H1 (cell line): ENCODE measurements around the gene SLC47A2. TPM values are rescaled to one million over a fixed set of nuclear protein-coding genes. Genes with fewer than 3 reads are reported as not detected.

Experiments
- CTCF ChIA-PET: fragments of 300-600 bp; sonication (Branson Sonifier 250); formaldehyde crosslinking; loops from one replicate; lab custom pipeline; 2021; ENCODE audit not compliant: partially characterized antibody; lab: Charles Lee
- POLR2A ChIA-PET: fragments of 300-600 bp; sonication (Branson Sonifier 250); formaldehyde crosslinking; loops from one replicate; lab custom pipeline; 2021; ENCODE audit warnings: inconsistent platforms; ENCODE audit not compliant: partially characterized antibody; lab: Charles Lee
- DNase-seq, 2 experiments: peaks; one replicate each; pipeline versions ENCODE4 v3.0.0 to v3.0.0-alpha.2; 2010 to 2022; ENCODE audit warnings: low spot score in 2 of 2, low read depth in 1 of 2, mixed read lengths in 1 of 2
- FAIRE-seq: peaks from 2 replicates; lab custom pipeline; 2011; peaks lifted over from hg19 to GRCh38; lab: Jason Lieb, UNC
- H2AFZ ChIP-seq: 2 replicates; pipeline ENCODE4 v1.8.1; 2012; ENCODE audit warnings: low read length, inconsistent platforms
- H2AK5ac ChIP-seq: 2 replicates; pipeline ENCODE4 v1.6.1; 2013; ENCODE audit warnings: low read depth, low read length
- H2BK120ac ChIP-seq: replicated peaks from 2 replicates; pipeline ENCODE3; 2013; ENCODE audit warnings: low read depth, low read length, inconsistent platforms
- H2BK12ac ChIP-seq: 2 replicates; pipeline ENCODE4 v1.6.1; 2013; ENCODE audit warnings: low read depth, low read length
- H2BK15ac ChIP-seq: 2 replicates; pipeline ENCODE4 v1.6.1; 2013; ENCODE audit warnings: low read length
- H2BK20ac ChIP-seq: 2 replicates; pipeline ENCODE4 v1.6.1; 2013; ENCODE audit warnings: low read length
- H2BK5ac ChIP-seq: 2 replicates; pipeline ENCODE4 v1.6.1; 2013; ENCODE audit warnings: low read depth, low read length
- H3K14ac ChIP-seq: 2 replicates; pipeline ENCODE4 v1.6.1; 2013; ENCODE audit warnings: inconsistent platforms; ENCODE audit not compliant: insufficient read length
- H3K18ac ChIP-seq: 2 replicates; pipeline ENCODE4 v1.6.1; 2013; ENCODE audit warnings: low read length; ENCODE audit errors: extremely low read depth
- H3K23ac ChIP-seq: 2 replicates; pipeline ENCODE4 v1.6.1; 2013; ENCODE audit warnings: inconsistent platforms; ENCODE audit not compliant: insufficient read length
- H3K23me2 ChIP-seq: 2 replicates; pipeline ENCODE4 v1.6.1; 2013; ENCODE audit warnings: low read depth, low read length
- H3K27ac ChIP-seq: 2 replicates; pipeline ENCODE4 v1.6.1; 2011; ENCODE audit warnings: low read depth, low read length, inconsistent platforms
- H3K27me3 ChIP-seq, 4 experiments: replicated peaks in 1 of 4; 1 replicate in 1 of 4; 2 replicates in 3 of 4; pipeline versions ENCODE4 v1.6.1 to v1.8.1; 2011 to 2013; ENCODE audit warnings: low read length in 3 of 4, mild to moderate bottlenecking in 3 of 4, inconsistent platforms in 2 of 4, mixed read lengths in 2 of 4, moderate library complexity in 1 of 4; ENCODE audit not compliant: control insufficient read depth in 3 of 4, insufficient read depth in 3 of 4; ENCODE audit errors: extremely low read depth in 1 of 4
- H3K36me3 ChIP-seq, 4 experiments: 2 replicates each; pipeline versions ENCODE4 v1.6.1 to v1.8.1; 2011 to 2013; ENCODE audit warnings: mild to moderate bottlenecking in 4 of 4, low read length in 3 of 4, moderate library complexity in 2 of 4, control low read depth in 1 of 4, inconsistent platforms in 1 of 4; ENCODE audit not compliant: insufficient read depth in 4 of 4, control insufficient read depth in 2 of 4
- H3K4ac ChIP-seq: replicated peaks from 2 replicates; pipeline ENCODE3; 2013; ENCODE audit warnings: low read length, low read depth, mixed read lengths, inconsistent platforms; ENCODE audit not compliant: insufficient read length
- H3K4me1 ChIP-seq, 4 experiments: replicated peaks in 1 of 4; 1 replicate in 1 of 4; 2 replicates in 3 of 4; pipeline versions ENCODE4 v1.6.1 to v1.8.1; 2011 to 2013; ENCODE audit warnings: low read length in 3 of 4, inconsistent platforms in 2 of 4, mixed read lengths in 1 of 4; ENCODE audit not compliant: insufficient read depth in 4 of 4, control insufficient read depth in 3 of 4
- H3K4me2 ChIP-seq, 2 experiments: 2 replicates each; pipeline versions ENCODE4 v1.6.1 to v1.8.1; 2011 to 2013; ENCODE audit warnings: low read depth in 2 of 2, low read length in 2 of 2, control low read depth in 1 of 2, inconsistent platforms in 1 of 2, mild to moderate bottlenecking in 1 of 2; ENCODE audit not compliant: insufficient read depth in 1 of 2
- H3K4me3 ChIP-seq, 4 experiments: fragments of 200-600, 300-600 bp in 1 of 4; sonication (generic), shearing (Covaris generic), sonication (Bioruptor Twin) in 1 of 4; 2 replicates each; pipeline versions ENCODE4 v1.5.1 to v1.8.1; 2011 to 2016; ENCODE audit warnings: low read length in 4 of 4, low read depth in 3 of 4, control low read depth in 2 of 4, inconsistent platforms in 2 of 4, mild to moderate bottlenecking in 2 of 4, mixed read lengths in 1 of 4, moderate library complexity in 1 of 4; ENCODE audit not compliant: insufficient read depth in 2 of 4; ENCODE audit errors: extremely low read depth in 1 of 4
- H3K56ac ChIP-seq: replicated peaks from 2 replicates; pipeline ENCODE3; 2013; ENCODE audit warnings: low read depth, mild to moderate bottlenecking, mixed read lengths, low read length, inconsistent platforms; ENCODE audit not compliant: insufficient read length
- H3K79me1 ChIP-seq: 2 replicates; pipeline ENCODE4 v1.6.1; 2013; ENCODE audit warnings: low read depth, low read length, control low read depth
- H3K79me2 ChIP-seq, 2 experiments: 2 replicates each; pipeline versions ENCODE4 v1.6.1 to v1.8.1; 2012 to 2013; ENCODE audit warnings: low read length in 2 of 2, mild to moderate bottlenecking in 2 of 2, inconsistent platforms in 1 of 2; ENCODE audit not compliant: insufficient read depth in 2 of 2, control insufficient read depth in 1 of 2
- H3K9ac ChIP-seq, 4 experiments: replicated peaks in 1 of 4; 1 replicate in 1 of 4; 2 replicates in 3 of 4; pipeline versions ENCODE4 v1.6.1 to v1.8.1; 2011 to 2013; ENCODE audit warnings: low read depth in 3 of 4, low read length in 3 of 4, control low read depth in 2 of 4, mild to moderate bottlenecking in 2 of 4, moderate library complexity in 2 of 4, inconsistent platforms in 1 of 4; ENCODE audit errors: extremely low read depth in 1 of 4
- H3K9me3 ChIP-seq, 2 experiments: 2 replicates each; pipeline versions ENCODE4 v1.6.1 to v1.8.1; 2012 to 2013; ENCODE audit warnings: mild to moderate bottlenecking in 2 of 2, moderate library complexity in 2 of 2, control low read depth in 1 of 2, inconsistent platforms in 1 of 2, low read depth in 1 of 2, low read length in 1 of 2, mixed read lengths in 1 of 2; ENCODE audit not compliant: insufficient read depth in 2 of 2
- H4K20me1 ChIP-seq, 2 experiments: replicated peaks in 1 of 2; 2 replicates each; pipeline versions ENCODE3 to v1.8.1; 2011 to 2013; ENCODE audit warnings: inconsistent platforms in 2 of 2, low read length in 2 of 2, mild to moderate bottlenecking in 1 of 2; ENCODE audit not compliant: insufficient read depth in 2 of 2, control insufficient read depth in 1 of 2
- H4K5ac ChIP-seq: 2 replicates; pipeline ENCODE4 v1.6.1; 2013; ENCODE audit warnings: low read length, low read depth, mixed read lengths, inconsistent platforms; ENCODE audit not compliant: insufficient read length
- H4K8ac ChIP-seq: 2 replicates; pipeline ENCODE4 v1.8.0; 2013; ENCODE audit warnings: mild to moderate bottlenecking, moderate library complexity, low read length, inconsistent platforms; ENCODE audit not compliant: insufficient read depth; ENCODE audit errors: extremely low read depth
- H4K91ac ChIP-seq: replicated peaks from 2 replicates; pipeline ENCODE3; 2013; ENCODE audit warnings: low read length, mixed read lengths, inconsistent platforms; ENCODE audit not compliant: insufficient read length
- ASH2L ChIP-seq: fragments of 200-600, 300-600 bp; sonication (generic); IDR thresholded peaks from one replicate; pipeline ENCODE4 v1.7.1; 2017; ENCODE audit warnings: low read length
- CHD1 ChIP-seq: IDR thresholded peaks from 2 replicates; pipeline ENCODE4 v1.6.1; 2012; ENCODE audit warnings: low read depth, low read length, improper control_type of control experiment
- CHD2 ChIP-seq: IDR thresholded peaks from 2 replicates; pipeline ENCODE4 v1.6.1; 2012; ENCODE audit warnings: low read length, improper control_type of control experiment
- CREB1 ChIP-seq: IDR thresholded peaks from 2 replicates; pipeline ENCODE4 v1.6.1; 2012; ENCODE audit warnings: inconsistent platforms
- CTBP2 ChIP-seq: IDR thresholded peaks from 2 replicates; pipeline ENCODE4 v1.7.0; 2011; ENCODE audit warnings: borderline replicate concordance, mild to moderate bottlenecking, moderate library complexity, mixed read lengths, low read length; ENCODE audit not compliant: insufficient read depth, insufficient read length
- GTF2F1 ChIP-seq: IDR thresholded peaks from 2 replicates; pipeline ENCODE4 v1.6.1; 2012; ENCODE audit warnings: low read depth, low read length, improper control_type of control experiment, borderline replicate concordance
- JUND ChIP-seq: IDR thresholded peaks from 2 replicates; pipeline ENCODE4 v1.6.1; 2011; ENCODE audit warnings: mild to moderate bottlenecking, improper control_type of control experiment, low read length
- PHF8 ChIP-seq: fragments of 200-600 bp; sonication (generic); conservative IDR thresholded peaks from 2 replicates; pipeline ENCODE4 v1.7.1; 2012; ENCODE audit warnings: low read depth, mild to moderate bottlenecking, inconsistent platforms, low read length, moderate library complexity
- SIX5 ChIP-seq: IDR thresholded peaks from 2 replicates; pipeline ENCODE4 v1.6.1; 2011; ENCODE audit warnings: mild to moderate bottlenecking, low read depth, low read length
- SP4 ChIP-seq: IDR thresholded peaks from 2 replicates; pipeline ENCODE4 v1.6.1; 2012; ENCODE audit warnings: low read length, inconsistent platforms
- USF2 ChIP-seq: IDR thresholded peaks from 2 replicates; pipeline ENCODE4 v1.6.1; 2011; ENCODE audit warnings: low read length, improper control_type of control experiment
- WGBS, 2 experiments: shearing (Covaris generic) in 1 of 2; methylation state at CpG; one replicate each; pipeline versions ENCODE4 v1.1.6 to v1.1.7; 2013 to 2015; ENCODE audit warnings: low lambda C conversion rate in 2 of 2, mixed read lengths in 2 of 2, inconsistent platforms in 1 of 2, low coverage in 1 of 2, missing lambda C conversion rate in 1 of 2; ENCODE audit not compliant: insufficient replicate concordance in 2 of 2, insufficient coverage in 1 of 2, insufficient read length in 1 of 2; ENCODE audit errors: extremely low coverage in 1 of 2, missing lambda C conversion rate in 1 of 2; 5-methylcytosine and 5-hydroxymethylcytosine counted together
- polyA plus RNA-seq, 7 experiments: library from polyadenylated mRNA; depleted of rRNA in 3 of 7; stranded (reverse) in 5 of 7; unstranded in 2 of 7; fragments of >200 nt in 5 of 7; fragments of 200-250 nt in 2 of 7; gene quantifications; 1 replicate in 5 of 7; 2 replicates in 1 of 7; 4 replicates in 1 of 7; pipeline versions ENCODE4 v1.2.1 to v1.2.3, GENCODE V29; 2011 to 2013; ENCODE audit warnings: missing spikeins in 2 of 7, mixed read lengths in 2 of 7
- total RNA-seq: library from RNA; stranded (reverse); fragmentation: NEBNext Ultra II Directional; extraction: Animal tissue kit (Norgen Biotek cat#: 25700); gene quantifications from 2 replicates; pipeline ENCODE4 v1.2.1, GENCODE V29; 2021
- TF ChIP-seq, protein P1 (sequence below), 3 experiments: IDR thresholded peaks; 1 replicate in 2 of 3; 2 replicates in 1 of 3; pipeline versions ENCODE4 v1.5.1 to v1.6.1; 2011; ENCODE audit warnings: low read length in 3 of 3, mild to moderate bottlenecking in 3 of 3, inconsistent platforms in 2 of 3, low read depth in 1 of 3, moderate library complexity in 1 of 3; ENCODE audit not compliant: insufficient read depth in 1 of 3; ENCODE audit errors: control extremely low read depth in 1 of 3

Gene SLC47A2
- total and polyA plus RNA-seq, 2 of the 8 experiments (the other 6 are each of a cell fraction or from before 2014, with no cell fraction given) = not detected

- no peak for FAIRE-seq
- 93% methylated on average over 11 of the region's 11 CpGs; no CpG with 5 or more reads in 1 of the 2 experiments for WGBS, 2 experiments
- CTCF ChIA-PET = interaction anchor here (1.1 to 1.5 kb wide), 5 partner anchors 10 to 164 kb away, joined by 3 to 6 read pairs (median 3); no protein-coding TSS in a partner anchor
- TF ChIP-seq JUND (no peak), CTBP2 (no peak), PHF8 (no peak), CREB1 (no peak), ASH2L (no peak), SP4 (no peak), SIX5 (no peak), GTF2F1 (no peak), CHD2 (no peak), CHD1 (no peak), USF2 (no peak)
- TF ChIP-seq, protein P1, sequence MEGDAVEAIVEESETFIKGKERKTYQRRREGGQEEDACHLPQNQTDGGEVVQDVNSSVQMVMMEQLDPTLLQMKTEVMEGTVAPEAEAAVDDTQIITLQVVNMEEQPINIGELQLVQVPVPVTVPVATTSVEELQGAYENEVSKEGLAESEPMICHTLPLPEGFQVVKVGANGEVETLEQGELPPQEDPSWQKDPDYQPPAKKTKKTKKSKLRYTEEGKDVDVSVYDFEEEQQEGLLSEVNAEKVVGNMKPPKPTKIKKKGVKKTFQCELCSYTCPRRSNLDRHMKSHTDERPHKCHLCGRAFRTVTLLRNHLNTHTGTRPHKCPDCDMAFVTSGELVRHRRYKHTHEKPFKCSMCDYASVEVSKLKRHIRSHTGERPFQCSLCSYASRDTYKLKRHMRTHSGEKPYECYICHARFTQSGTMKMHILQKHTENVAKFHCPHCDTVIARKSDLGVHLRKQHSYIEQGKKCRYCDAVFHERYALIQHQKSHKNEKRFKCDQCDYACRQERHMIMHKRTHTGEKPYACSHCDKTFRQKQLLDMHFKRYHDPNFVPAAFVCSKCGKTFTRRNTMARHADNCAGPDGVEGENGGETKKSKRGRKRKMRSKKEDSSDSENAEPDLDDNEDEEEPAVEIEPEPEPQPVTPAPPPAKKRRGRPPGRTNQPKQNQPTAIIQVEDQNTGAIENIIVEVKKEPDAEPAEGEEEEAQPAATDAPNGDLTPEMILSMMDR (IDR thresholded peaks at IDR 0.05; ENCODE audit: control extremely low read depth in 1 of 3, insufficient read depth in 1 of 3, low read depth in 1 of 3, low read length in 3 of 3) = no peak
Measured at GRCh38 chr17:19731626-19732025, 15.2 kb upstream of the SLC47A2 start.

More at GRCh38 chr17:19731626-19732025, 15.2 kb upstream of the SLC47A2 start:
- Histone ChIP-seq H2AFZ (no peak overlapping the region; the same call in 1 of the 2 replicates), H2BK5ac (no peak overlapping the region), H3K4me3 (no peak overlapping the region), H3K14ac (no peak overlapping the region), H4K8ac (no peak overlapping the region; the same call in 1 of the 2 replicates), H2BK15ac (no peak overlapping the region), H3K23me2 (no peaks in the 10 kb centered on the region), H3K79me2 (no peaks in the 10 kb centered on the region), H3K9me3 (no peaks in the 10 kb centered on the region), H3K4ac (no peak overlapping the region), H3K27me3 (no peaks in the 10 kb centered on the region), H2BK12ac (no peak overlapping the region), H4K5ac (no peak overlapping the region), H2BK120ac (no peak overlapping the region), H3K4me1 (no peaks in the 10 kb centered on the region), H3K56ac (no peak overlapping the region), H4K20me1 (no peaks in the 10 kb centered on the region), H3K36me3 (no peaks in the 10 kb centered on the region), H3K9ac (no peak overlapping the region), H3K4me2 (no peak overlapping the region), H4K91ac (no peak overlapping the region), H3K23ac (no peak overlapping the region), H2BK20ac (no peak overlapping the region), H3K27ac (no peak overlapping the region), H2AK5ac (no peak overlapping the region), H3K79me1 (no peaks in the 10 kb centered on the region), H3K18ac (no peak overlapping the region)
- DNase-seq = no peak
- POLR2A ChIA-PET = no interaction called here
